ENCODE data around the gene FOXK1.

FOXK1 gene

GRCh38 chr7:4785371-4785770 lies 103.3 kb downstream of the FOXK1 start:
- H3K9ac ChIP-seq (ENCODE audit: insufficient read length), result no peak overlapping the region
- DNase-seq (ENCODE audit: low read depth, low spot score), result no peak
- H3K27ac ChIP-seq, result no peak overlapping the region
- TF ChIP-seq POLR2AphosphoS5 (IDR thresholded peaks at IDR 0.05; ENCODE audit: borderline replicate concordance, low read depth, low read length) (no peak), FOXP2 (optimal IDR thresholded peaks at IDR 0.05; ENCODE audit: control extremely low read depth, extremely low read length, insufficient read depth) (no peak), EZH2 (IDR thresholded peaks at IDR 0.05) (no peak)
- H3K36me3 ChIP-seq (ENCODE audit: insufficient read depth, low read length), result peaks cover 5% of the 10 kb centered on the region; the same call in 1 of the 2 replicates
- H3K4me3 ChIP-seq, result no peak overlapping the region
- no peaks in the 10 kb centered on the region for H3K9me3 ChIP-seq (ENCODE audit: low read depth, low read length)

- no peaks in the 10 kb centered on the region for H3K9me3 ChIP-seq (ENCODE audit: low read depth, low read length)
- TF ChIP-seq FOXP2 (optimal IDR thresholded peaks at IDR 0.05; ENCODE audit: control extremely low read depth, extremely low read length, insufficient read depth) (no peak), POLR2AphosphoS5 (IDR thresholded peaks at IDR 0.05; ENCODE audit: borderline replicate concordance, low read depth, low read length) (no peak), EZH2 (IDR thresholded peaks at IDR 0.05) (no peak)
- no peak overlapping the region for H3K9ac ChIP-seq (ENCODE audit: insufficient read length)
- no peak overlapping the region for H3K4me3 ChIP-seq
- no peak for DNase-seq (ENCODE audit: low read depth, low spot score)
- H3K27ac ChIP-seq, result no peak overlapping the region
- peaks cover 5% of the 10 kb centered on the region; the same call in 1 of the 2 replicates for H3K36me3 ChIP-seq (ENCODE audit: insufficient read depth, low read length)
Measured at GRCh38 chr7:4786015-4786414, 103.9 kb downstream of the FOXK1 start.

GRCh38 chr7:4787541-4787940 lies 105.4 kb downstream of the FOXK1 start:
- TF ChIP-seq POLR2AphosphoS5 (IDR thresholded peaks at IDR 0.05; ENCODE audit: borderline replicate concordance, low read depth, low read length) (no peak), EZH2 (IDR thresholded peaks at IDR 0.05) (no peak), FOXP2 (optimal IDR thresholded peaks at IDR 0.05; ENCODE audit: control extremely low read depth, extremely low read length, insufficient read depth) (no peak)
- no peak overlapping the region for H3K4me3 ChIP-seq
- no peak overlapping the region for H3K27ac ChIP-seq
- peaks cover 9% of the 10 kb centered on the region; the same call in 1 of the 2 replicates for H3K36me3 ChIP-seq (ENCODE audit: insufficient read depth, low read length)
- DNase-seq (ENCODE audit: low read depth, low spot score), result no peak
- H3K9ac ChIP-seq (ENCODE audit: insufficient read length), result no peak overlapping the region
- H3K9me3 ChIP-seq (ENCODE audit: low read depth, low read length), result no peaks in the 10 kb centered on the region

- TF ChIP-seq POLR2AphosphoS5 (IDR thresholded peaks at IDR 0.05; ENCODE audit: borderline replicate concordance, low read depth, low read length) (no peak), FOXP2 (optimal IDR thresholded peaks at IDR 0.05; ENCODE audit: control extremely low read depth, extremely low read length, insufficient read depth) (no peak), EZH2 (IDR thresholded peaks at IDR 0.05) (no peak)
Measured at GRCh38 chr7:4787947-4788626, 106.0 kb downstream of the FOXK1 start.

GRCh38 chr7:4788627-4789189 lies 106.6 kb downstream of the FOXK1 start:
- no peaks in the 10 kb centered on the region for H3K9me3 ChIP-seq (ENCODE audit: low read depth, low read length)
- H3K27ac ChIP-seq, result no peak overlapping the region
- no peak for TF ChIP-seq EZH2 (IDR thresholded peaks at IDR 0.05)
- no peak for TF ChIP-seq FOXP2 (optimal IDR thresholded peaks at IDR 0.05; ENCODE audit: control extremely low read depth, extremely low read length, insufficient read depth)
- no peak for TF ChIP-seq POLR2AphosphoS5 (IDR thresholded peaks at IDR 0.05; ENCODE audit: borderline replicate concordance, low read depth, low read length)
- no peak overlapping the region for H3K4me3 ChIP-seq
- no peak overlapping the region for H3K9ac ChIP-seq (ENCODE audit: insufficient read length)
- H3K36me3 ChIP-seq (ENCODE audit: insufficient read depth, low read length), result peaks cover 9% of the 10 kb centered on the region; the same call in 1 of the 2 replicates
- no peak for DNase-seq (ENCODE audit: low read depth, low spot score)

More at GRCh38 chr7:4787947-4788626, 106.0 kb downstream of the FOXK1 start:
- Histone ChIP-seq H3K27ac (no peak overlapping the region), H3K4me3 (no peak overlapping the region), H3K36me3 (ENCODE audit: insufficient read depth, low read length) (peaks cover 9% of the 10 kb centered on the region; the same call in 1 of the 2 replicates), H3K9ac (ENCODE audit: insufficient read length) (no peak overlapping the region), H3K9me3 (ENCODE audit: low read depth, low read length) (no peaks in the 10 kb centered on the region)
- DNase-seq (ENCODE audit: low read depth, low spot score), result no peak

- no peak for DNase-seq (ENCODE audit: low read depth, low spot score)
- Histone ChIP-seq H3K4me3 (no peak overlapping the region), H3K9ac (ENCODE audit: insufficient read length) (no peak overlapping the region), H3K36me3 (ENCODE audit: insufficient read depth, low read length) (peaks cover 9% of the 10 kb centered on the region; the same call in 1 of the 2 replicates), H3K27ac (no peak overlapping the region), H3K9me3 (ENCODE audit: low read depth, low read length) (no peaks in the 10 kb centered on the region)
- no peak for TF ChIP-seq EZH2 (IDR thresholded peaks at IDR 0.05)
- no peak for TF ChIP-seq POLR2AphosphoS5 (IDR thresholded peaks at IDR 0.05; ENCODE audit: borderline replicate concordance, low read depth, low read length)
- TF ChIP-seq FOXP2 (optimal IDR thresholded peaks at IDR 0.05; ENCODE audit: control extremely low read depth, extremely low read length, insufficient read depth), result no peak
Measured at GRCh38 chr7:4789194-4790077, 107.3 kb downstream of the FOXK1 start.

- Histone ChIP-seq H3K9me3 (ENCODE audit: low read depth, low read length) (no peaks in the 10 kb centered on the region), H3K4me3 (no peak overlapping the region), H3K9ac (ENCODE audit: insufficient read length) (no peak overlapping the region), H3K36me3 (ENCODE audit: insufficient read depth, low read length) (peaks cover 9% of the 10 kb centered on the region; the same call in 1 of the 2 replicates), H3K27ac (no peak overlapping the region)
- TF ChIP-seq POLR2AphosphoS5 (IDR thresholded peaks at IDR 0.05; ENCODE audit: borderline replicate concordance, low read depth, low read length) (no peak), EZH2 (IDR thresholded peaks at IDR 0.05) (no peak), FOXP2 (optimal IDR thresholded peaks at IDR 0.05; ENCODE audit: control extremely low read depth, extremely low read length, insufficient read depth) (no peak)
- DNase-seq (ENCODE audit: low read depth, low spot score), result no peak
Measured at GRCh38 chr7:4790078-4790465, 108.0 kb downstream of the FOXK1 start.

- no peak overlapping the region for H3K27ac ChIP-seq
- no peak overlapping the region for H3K9ac ChIP-seq (ENCODE audit: insufficient read length)
- no peaks in the 10 kb centered on the region for H3K9me3 ChIP-seq (ENCODE audit: low read depth, low read length)
- H3K4me3 ChIP-seq, result no peak overlapping the region
- DNase-seq (ENCODE audit: low read depth, low spot score), result no peak
- H3K36me3 ChIP-seq (ENCODE audit: insufficient read depth, low read length), result peaks cover 9% of the 10 kb centered on the region; the same call in 1 of the 2 replicates
- TF ChIP-seq EZH2 (IDR thresholded peaks at IDR 0.05), result no peak
- TF ChIP-seq FOXP2 (optimal IDR thresholded peaks at IDR 0.05; ENCODE audit: control extremely low read depth, extremely low read length, insufficient read depth), result no peak
- no peak for TF ChIP-seq POLR2AphosphoS5 (IDR thresholded peaks at IDR 0.05; ENCODE audit: borderline replicate concordance, low read depth, low read length)
Measured at GRCh38 chr7:4790516-4790991, 108.5 kb downstream of the FOXK1 start.
